RPMI7951 (cell line): ENCODE measurements around the gene MYO16. TPM values are rescaled to one million over a fixed set of nuclear protein-coding genes. Genes with fewer than 3 reads are reported as not detected.

Experiments used
- DNase-seq: peaks from one replicate; pipeline ENCODE4 v3.0.0-alpha.2; 2012; ENCODE audit warnings: low read depth
- total RNA-seq: library from RNA; depleted of rRNA; stranded (reverse); fragments of >200 nt; shearing (Covaris generic); gene quantifications from 2 replicates; pipeline ENCODE4 v1.2.3, GENCODE V29; 2014

The MYO16 gene
- total RNA-seq, 1 experiment from 2014 or later, result not detected

DNA sequence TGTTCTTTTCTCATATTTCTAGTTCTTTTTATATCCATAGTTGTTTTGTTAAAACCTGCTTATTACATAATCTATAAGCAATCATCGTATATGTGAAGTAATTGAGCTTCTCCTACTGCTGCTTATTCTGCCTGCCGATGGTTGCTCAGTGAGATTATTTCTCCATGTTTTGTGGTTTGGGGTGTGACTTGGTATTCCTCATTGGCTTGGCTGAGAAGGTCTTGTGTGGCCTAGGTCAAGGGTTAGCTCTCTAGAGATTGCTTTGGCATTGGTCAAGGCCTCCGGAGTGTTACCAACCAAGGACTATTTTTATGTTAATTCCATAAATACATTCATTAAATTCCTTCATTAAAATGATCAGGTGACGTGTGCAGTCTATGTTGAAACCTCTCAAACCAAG, 302.8 kb downstream of the MYO16 start:
- DNase-seq, result no peak

DNA sequence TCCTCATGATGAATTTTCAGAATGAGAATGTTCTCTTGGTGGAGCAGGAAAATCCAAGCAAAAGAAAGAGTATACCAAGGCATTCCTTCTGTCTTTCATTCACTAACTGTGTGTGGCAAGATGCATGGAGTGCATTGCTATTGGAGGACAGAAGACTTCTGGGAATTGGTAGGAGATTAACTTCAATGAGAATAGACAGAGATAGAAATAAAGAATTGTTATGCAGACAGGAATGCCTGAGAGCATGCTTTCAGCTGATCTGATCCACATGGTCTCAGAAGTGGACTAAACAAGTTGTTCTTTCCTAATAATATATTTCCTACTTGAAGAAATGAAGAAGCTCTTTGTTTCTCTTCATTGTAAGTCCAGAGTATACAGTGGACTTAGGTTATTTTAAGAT, 303.6 kb downstream of the MYO16 start:
- DNase-seq, result no peak

DNA sequence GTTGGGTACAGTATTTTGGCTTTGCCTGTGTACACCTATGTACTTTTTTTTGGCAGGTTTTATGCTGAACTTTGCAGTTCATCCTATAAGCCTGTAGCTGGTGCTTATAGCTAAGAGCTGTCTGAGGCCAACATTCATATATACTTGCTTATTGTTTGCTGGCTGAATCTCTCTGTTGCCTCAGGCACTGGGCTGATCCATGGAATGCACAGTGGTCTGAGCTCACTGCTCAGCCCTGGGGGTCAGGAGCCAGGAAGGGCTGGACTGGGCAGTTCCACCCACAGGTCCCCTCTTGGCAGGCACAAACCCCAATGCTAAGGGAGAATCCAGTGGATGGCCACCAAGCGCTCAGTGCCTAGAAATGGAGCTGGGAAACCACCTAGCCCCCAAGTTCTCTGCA, 308.7 kb downstream of the MYO16 start:
- no peak for DNase-seq

DNA sequence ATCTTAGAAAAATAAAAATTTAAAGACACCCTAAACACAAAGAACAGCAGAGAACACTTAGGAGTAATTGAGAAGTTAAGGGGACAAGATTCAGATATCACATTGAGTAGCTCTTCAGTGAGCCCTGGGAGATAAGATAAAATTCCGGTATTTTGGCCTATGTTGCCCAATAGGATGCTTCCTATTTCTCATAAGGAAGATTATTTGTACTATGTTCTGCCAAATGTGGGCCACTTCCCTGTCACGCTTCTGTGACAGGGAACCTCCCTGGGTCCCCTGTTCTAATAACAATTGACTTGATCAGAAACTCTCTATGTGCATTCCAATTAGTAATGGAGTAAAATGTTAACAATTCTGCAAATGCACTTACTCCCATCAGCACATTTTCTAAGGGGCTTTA, 310.7 kb downstream of the MYO16 start:
- DNase-seq, result no peak

DNA sequence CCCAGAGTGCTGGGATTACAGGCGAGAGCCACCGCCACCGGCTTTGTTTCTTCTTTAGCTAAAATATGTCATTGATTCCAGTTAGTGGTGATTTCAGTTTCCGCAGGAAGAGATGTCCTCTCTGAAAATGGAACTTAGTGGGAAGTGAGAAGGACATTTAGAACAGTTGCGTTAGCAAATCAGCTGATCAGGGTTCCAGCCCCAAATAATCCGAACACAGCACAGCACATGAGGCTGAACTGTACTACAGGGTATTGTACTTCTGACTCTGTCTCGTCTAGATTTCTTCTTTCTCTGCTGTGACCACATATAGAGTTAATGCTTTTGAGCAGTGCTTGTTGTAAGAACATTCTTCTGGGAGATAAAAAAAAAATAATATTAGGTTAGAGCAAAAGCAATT, 314.4 kb downstream of the MYO16 start:
- no peak for DNase-seq

DNA sequence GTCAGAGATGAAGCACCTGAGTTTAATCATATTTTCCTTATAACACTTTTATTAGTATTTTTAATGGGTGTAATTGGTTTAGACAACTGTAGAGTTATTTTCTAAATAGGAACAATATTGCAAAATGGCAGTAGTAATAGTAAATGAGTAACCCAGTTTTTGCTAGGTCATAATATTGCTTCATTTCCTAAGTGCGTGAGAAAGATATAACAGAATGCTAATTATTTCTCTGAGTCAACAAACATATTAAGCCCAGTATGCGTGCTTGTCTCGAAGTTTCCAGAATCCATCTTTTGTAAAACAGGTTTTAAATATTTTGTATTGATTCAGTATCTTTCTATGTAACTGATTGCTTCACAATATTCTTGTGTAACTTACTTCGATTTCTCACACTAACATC, 315.3 kb downstream of the MYO16 start:
- DNase-seq, result no peak

DNA sequence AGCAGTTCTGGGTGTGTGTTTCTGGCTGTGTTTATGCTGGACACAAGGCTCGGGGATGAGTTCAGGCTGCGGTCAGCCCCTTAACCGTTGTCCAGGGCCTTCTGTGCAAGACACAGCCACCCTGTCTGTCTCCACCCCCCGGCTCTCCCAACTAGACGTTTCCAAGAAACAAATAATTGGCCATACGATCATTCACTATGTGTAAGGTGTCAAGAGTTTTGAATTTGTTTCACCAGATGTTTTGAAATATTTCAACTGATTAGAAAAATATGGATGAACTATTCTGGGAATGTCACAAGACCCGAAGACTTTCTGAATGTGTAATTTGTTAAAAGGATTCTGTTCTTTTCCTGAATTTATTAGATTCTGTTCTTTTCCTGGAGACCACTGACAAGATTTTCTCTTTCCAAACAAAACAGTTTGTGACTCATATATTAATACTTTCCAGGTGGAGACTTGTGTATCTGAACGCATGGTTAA, 318.2 kb downstream of the MYO16 start:
- no peak for DNase-seq

DNA sequence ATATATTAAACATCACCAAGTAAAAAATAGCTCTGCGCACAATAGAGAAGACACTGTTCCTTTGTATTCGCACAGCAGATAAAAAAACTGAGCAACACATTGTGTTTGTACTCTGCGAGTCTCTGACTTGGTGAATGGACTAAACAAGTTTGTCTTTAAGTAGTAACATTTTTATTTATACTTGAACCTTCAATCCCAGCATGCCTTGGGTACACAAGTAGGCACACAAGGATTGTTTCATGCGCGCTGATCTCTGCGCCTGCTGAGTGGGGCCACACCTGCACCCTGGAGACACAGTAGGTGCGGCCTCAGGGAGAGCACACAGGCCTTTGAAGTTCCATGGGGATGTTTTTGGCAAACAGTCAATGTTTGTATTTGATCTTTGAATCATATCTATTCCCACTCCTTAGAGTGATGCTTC, 318.9 kb downstream of the MYO16 start:
- no peak for DNase-seq

DNA sequence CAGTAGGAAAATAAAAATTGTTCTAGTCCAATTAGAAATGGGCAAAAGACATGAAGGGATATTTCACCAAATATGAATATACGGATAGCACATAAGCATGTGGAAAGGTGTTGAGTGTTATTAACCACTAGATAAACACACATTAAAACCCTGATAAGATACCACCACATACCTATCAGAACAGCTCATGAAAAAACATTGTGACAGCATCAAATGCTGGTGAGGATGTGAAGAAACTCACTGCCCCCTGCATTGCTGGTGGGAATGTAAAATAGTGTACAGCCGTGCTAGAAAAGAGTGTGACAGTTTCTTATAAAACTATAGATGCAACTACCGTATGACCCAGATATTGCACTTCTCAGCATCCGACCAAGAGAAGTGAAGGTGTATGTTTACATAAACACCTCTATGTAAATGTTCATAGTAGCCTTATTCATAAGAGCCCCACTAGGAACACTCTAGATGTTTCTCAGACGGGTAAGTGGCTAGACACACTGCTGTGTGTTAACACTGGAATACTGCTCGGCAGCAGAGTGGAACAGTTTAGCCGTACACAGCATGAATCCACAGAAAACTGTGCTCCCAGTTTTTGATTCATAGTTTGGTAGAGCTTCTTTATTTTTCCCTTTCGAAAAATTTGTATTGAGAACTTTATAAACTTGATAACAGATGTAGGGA, 321.1 kb downstream of the MYO16 start:
- DNase-seq, result no peak

DNA sequence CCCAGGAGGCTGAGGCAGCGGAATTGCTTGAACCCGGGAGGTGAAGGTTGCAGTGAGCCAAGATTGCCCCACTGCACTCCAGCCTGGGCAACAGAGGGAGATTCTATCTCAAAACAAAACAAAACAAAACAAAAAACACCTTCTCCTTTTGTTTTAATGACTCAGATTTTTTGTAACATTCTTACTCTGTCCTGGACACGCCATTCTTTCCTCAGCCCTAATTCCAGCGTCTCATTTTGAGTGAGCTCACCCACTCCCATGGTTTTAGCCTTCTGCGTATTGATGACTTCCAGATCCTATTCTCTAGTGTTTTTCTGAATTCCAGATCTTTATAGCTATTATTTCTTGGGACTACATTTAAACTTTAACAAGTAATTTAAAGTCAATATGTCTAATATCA, 326.3 kb downstream of the MYO16 start:
- DNase-seq, result no peak

DNA sequence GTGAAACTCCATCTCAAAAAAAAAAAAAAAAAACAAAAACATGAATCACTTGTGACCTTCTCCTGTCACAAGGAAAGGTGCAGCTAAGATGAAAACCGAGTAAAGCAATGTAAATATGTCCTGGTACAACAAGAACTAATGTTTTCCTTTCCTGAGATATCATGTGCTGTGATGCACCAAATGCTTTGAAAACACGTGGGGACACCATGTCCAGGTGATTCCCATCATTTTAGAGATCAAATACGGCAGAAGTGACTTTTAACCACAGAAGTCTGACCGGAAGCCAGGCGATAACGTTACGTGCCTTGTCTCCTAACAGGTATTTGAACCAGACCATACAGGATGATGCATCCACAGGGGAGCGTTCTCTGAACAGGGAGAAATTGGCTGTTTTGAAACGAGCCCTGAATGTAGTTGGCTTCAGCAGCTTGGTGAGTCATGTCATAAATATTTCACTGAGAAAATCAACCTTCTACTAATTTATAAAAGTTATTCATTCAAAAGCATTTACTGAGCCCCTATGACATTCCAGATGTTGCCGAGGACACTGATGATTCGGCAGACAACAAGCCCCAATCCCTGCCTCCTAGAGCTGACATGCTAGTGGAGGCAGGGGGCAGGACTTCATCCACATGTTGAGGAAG, 328.1 kb downstream of the MYO16 start:
- peak; percentile 57 for DNase-seq

DNA sequence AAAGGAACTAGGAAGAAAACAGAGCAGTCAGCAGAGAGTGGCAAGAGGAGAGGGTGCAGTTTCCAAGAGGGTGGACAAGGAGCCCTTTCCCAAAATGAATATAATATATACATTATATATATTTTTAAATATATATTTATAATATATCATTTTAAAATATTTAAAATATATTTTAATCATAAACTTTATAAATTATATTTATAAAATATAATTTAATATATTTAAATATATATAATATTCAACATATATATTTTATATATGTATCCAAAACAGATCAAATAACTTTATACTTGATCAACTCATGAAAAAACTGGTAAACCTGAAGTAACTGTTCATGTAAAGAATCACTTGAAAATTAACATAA, 328.6 kb downstream of the MYO16 start:
- DNase-seq, result no peak

DNA sequence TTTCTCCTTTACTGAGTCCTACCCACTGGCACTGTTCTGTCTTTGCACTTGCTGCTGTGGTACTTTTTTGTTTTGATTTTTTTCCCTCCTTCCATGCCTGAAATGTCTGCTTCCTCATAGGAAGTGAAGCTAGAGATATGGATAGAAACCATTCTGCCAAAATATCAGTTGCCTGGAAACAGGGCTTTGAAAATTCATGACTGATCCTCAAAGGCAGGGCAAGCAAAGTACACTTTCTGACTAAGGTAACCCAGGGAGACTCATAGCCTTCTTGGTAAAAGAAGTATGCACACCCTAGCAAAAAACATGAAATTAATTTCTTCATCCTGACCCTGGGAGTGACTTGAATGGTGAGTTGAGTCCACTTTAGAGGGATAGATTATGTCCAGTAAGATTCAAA, 329.8 kb downstream of the MYO16 start:
- DNase-seq, result no peak

DNA sequence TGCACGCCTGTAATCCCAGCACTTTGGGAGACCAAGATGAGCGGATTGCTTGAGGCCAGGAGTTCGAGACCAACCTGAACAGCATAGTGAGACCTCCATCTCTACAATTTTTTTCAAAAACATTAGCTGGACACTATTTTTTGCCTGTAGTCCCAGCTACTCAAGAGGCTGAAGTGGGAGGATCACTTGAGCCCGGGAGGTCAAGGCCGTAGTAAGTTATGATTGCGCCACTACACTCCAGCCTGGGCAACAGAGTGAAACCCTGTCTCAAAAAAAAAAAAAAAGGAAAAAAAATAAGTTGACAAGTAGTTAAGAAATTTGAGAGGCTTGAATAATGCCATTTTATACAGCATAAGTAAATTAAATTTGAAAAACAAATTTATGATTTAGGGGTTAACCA, 330.6 kb downstream of the MYO16 start:
- DNase-seq, result no peak

DNA sequence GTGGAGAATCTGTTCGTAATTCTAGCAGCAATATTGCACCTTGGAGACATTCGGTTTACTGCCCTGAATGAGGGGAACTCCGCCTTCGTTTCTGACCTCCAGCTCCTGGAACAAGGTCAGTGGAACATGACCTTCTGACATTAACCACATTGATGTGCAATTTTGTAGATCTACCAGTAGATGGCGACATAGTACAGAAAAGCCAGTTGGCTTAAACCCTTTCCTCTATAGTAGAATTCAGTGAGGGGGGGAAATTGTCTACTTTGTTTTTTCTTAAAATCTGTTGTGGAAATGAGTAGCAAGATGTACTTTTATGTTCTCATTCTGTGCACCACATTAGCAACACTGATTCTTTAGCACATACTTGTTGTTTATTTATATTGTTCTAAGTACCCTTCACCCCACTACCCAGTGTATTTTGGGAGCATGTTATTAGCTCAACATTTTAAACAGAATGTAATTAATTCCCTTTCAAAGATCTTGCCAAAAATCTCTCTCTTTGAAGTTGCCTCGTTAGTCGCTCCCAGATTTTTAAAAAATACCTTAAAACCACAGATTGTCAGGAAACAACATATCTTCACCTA, 332.2 kb downstream of the MYO16 start:
- peak; percentile 38 for DNase-seq

DNA sequence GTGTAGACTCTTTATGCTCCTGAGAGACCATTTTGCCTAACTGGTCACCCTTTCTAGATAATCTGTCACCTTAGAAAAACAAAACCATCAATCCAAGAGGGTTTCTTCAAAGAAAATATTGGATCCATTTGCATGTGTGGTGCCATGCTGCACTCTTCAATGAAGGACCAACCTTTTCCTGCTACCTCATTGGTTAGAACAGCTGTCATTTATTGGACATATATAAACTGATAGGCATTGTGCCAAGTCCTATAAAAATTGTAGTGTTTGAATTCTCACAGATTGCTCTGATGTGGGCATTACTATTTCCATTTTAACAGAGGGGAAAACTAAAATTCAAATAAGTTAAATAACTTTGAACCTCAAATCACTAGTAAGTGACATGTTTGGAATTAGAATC, 333.2 kb downstream of the MYO16 start:
- peak; percentile 6 for DNase-seq

DNA sequence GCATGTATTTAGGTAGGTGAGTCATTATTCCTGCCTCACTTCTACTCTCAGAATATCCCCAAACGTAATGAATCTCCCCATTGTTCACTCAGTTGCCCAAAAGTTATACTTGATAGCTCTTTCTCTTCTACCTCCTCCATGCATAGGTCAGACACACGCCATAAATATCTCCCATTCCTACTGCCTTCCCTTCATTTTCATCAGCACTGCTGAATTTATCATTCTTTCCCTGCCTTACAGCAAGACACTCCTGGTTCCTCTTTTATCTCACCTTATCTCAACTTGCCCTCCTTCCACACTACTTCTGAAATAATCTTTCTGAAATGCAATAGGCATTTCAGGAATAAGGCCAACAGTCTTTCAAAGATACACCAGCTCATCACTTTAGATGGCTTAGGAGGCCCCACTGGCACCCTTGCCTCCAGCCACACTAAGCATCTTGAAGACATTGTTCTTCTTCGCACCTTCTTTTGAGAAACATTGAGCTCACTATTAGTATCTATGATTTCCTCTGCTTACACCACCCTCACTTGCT, 333.9 kb downstream of the MYO16 start:
- DNase-seq, result no peak

DNA sequence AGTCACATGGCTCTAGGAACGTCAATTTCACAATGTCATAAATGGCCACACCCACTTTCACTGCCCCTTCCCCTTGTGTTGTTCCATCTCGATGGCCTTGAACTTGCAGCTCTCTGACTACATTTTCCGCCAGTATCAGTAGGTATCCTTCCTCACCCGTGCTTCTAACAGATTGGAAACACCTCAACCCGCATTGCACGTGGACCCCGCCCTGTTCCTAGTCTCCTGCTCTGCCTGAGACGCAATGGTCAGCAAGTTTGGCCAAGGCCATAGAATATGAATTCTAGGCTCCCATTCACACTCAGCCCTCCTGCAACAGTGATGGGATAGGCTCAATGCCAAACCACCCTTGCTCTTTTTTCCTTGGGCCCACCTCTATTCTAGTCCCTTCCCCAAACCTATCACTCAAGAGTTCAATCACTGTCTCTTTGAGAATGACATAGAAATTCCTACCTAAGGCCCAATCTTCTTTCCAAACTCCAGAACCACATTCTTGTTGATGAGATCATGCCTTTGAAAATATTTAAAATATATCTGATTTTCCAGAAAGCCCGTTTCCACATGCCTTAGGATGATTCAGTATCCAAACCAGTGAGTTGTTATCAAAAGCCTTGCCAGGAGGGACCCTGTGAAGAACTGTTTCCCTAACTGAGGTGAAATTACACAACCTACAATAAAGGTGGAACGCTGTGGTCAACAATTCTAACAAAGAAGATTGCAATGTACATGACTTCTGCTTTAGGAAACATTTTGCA, 334.6 kb downstream of the MYO16 start:
- no peak for DNase-seq

DNA sequence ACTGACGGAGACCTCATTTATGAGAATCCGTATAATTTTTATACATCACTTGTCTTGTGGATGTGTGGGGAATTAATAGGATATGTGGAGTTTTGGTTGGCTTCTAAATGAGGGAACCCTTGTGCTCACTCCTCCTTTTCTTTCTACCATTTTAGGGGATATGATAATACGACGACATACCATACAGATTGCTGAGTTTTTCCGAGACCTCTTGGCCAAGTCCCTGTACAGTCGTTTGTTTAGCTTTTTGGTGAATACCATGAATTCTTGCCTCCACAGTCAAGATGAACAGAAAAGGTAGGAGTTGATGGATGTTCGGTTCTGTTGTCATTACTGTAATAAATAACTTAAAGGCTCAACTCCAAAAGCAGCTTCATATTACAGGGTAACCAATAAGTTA, 335.2 kb downstream of the MYO16 start:
- DNase-seq, result no peak

DNA sequence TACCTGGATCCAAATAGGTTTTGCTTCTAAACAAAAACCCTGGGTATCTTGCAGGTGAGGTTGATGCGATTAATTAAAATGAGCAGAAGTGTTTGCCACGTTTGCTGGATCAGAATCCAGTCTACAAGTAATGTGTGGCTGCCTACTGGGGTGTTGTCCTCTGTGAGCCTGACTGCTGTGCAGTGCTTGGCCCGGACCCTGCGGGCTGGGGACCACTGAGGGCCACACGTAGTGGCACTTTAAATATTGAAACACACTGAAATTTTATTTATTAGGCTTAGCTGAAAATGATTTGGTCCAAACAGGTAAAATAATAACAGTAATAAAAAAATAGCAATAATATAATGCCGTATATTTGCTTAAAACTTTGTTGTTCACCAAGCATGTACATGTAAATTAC, 338.0 kb downstream of the MYO16 start:
- DNase-seq, result no peak

DNA sequence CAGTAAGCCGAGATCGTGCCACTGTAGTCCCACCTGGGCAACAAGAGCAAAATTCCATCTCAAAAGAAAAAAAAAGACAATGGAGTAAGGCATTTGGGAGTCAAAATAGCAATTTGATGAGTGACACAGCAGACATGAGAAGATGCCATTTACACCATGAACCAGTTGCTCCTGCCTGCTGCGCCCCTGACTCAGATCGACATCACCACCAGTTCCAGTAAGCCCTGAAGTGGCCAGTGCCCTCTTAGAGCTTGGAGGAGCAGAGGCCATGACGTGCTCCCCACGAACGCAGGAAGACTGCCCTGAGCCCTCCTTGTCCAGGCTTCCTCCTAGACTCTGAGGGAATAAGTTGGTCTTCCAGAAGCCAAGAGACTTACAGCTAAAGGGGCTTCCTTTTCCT, 339.2 kb downstream of the MYO16 start:
- DNase-seq, result no peak

DNA sequence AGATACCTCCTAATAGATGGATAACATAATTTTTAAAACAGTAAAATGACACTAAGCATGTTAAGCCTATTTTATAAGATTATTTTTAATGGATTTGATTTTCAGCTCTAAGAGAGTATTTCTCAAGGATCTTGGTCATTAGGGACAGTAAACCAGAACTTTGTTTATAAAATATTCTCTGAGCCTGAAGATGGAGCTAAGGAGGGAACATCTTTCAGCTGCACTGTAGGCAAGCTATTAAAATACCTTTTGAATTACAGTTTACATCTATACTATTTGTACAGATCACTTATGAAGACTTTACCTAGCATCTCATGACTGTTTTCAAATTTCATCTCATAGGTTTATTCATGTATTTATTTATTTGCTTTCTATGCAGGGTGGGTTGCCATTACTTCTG, 345.3 kb downstream of the MYO16 start:
- DNase-seq, result no peak
